ENCODE results near the gene NDUFAB1.
"Not testable (repeated sequence)": the region's sequence is repeated elsewhere in the genome, so short reads cannot be mapped to it uniquely, and the experiment has no call there.

NDUFAB1 gene

DNA sequence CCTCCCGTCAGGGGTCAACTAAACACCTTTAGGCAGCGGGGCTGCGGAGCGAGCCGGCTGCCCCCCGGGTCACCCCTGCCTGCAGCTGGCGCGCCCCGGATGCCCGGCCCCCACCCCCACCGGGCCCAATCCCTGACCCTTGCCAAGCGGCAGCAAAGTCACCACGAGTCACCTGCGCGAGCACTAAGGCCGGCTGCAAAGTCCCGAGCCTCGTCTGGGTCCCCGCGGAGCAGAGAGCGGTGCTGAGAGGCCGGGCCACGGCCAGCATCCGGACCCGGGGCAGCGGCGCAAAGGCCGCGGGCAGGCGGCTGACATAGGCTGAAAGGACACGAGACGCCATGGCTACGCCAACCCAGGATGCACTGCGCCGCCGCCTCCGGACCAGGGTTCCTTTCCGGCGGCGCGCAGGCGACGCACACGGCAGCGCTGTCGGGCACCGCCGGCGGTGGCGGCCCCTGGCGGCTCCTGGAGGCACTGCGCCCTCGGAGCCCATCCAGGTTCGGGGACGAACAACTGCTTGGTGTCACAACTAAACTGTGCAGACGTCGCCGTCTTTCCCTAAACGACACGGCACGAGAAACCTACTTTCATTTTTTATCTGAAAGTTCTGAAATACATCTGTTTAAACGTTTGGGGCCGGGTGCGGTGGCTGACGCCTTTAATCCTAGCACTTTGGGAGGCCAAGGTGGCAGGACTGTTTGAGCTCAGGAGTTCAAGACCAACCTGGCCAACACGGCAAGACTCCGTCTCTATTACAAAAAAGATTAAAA, at the start of gene NDUFAB1:
TSS of gene NDUFAB1 (minus strand) at position 366 of the 770 bp plus-strand sequence. CDS start at position 340, 26 bp downstream.
- DNase-seq, result peak; percentile 82

DNA sequence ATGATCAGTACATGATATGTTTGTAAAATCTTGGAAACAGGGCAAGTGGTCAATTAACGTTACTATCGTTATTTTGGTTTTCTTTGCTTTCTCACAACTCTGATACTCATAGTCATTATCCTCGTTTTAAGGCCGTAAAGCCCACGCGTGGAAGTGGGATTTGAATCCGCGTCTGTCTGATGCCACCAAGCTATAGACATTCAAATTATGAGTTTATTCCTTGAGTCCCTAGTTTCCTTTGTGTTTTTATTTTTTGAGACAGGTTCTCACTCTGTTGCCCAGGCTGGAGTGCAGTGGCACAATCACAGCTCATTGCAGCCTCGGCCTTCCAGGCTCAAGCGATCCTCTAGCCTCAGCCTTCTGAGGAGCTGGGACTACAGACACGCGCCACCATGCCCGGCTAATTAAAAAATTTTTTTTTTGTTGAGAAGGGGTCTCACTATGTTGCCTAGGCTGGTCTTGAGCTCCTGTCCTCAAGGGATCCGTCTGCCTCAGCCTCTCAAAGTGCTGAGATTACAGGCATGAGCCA, 46.2 kb upstream of the NDUFAB1 start:
- no peak for DNase-seq

DNA sequence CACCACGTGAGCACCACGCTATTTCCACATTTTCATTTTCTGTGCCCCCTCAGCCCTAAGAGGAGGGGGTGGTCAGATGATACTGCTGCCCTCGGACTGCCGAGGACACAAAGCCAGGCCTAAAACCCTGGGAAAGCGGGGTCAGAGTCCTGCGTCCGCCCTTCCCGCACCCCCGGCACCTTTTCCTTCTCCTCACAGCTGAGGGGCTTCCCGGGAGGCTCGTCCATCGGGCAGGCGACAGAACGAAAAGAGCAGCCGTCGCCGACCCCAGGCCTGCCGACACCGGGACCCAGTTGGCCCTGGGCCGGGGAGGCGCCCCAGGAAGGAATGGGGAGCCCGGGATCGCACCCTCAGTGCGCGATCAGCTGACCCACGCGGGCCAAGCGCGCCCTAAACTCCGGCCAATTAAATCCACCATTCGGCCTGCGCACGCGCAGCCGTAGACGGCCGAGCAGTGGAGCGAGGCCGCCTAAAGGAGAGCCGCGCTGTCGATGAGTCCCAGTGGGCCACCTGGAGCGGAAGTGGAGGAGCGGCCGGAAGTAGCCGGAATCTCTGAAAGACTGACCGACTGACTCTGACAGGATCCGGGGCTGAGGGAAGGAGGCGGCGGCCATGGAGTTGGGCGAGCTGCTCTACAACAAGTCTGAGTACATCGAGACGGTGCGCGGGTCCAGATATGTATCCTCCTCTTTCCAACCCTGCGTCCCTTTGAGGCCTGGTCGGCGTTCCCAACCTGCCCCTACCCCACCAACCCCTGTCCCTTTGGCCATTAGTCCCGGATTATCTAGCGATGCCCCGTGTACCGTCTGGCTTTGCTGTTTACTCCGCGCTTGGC, 45.0 kb upstream of the NDUFAB1 start, which contains the start of the genes DCTN5 and PALB2:
TSS of gene DCTN5 (plus strand) at position 536 of the 835 bp plus-strand sequence. CDS start at position 613, 77 bp downstream.
TSS of gene PALB2 (minus strand) at position 380 of the 835 bp plus-strand sequence. CDS start at position 227, 153 bp downstream.
- DNase-seq, result peak; percentile 88

DNA sequence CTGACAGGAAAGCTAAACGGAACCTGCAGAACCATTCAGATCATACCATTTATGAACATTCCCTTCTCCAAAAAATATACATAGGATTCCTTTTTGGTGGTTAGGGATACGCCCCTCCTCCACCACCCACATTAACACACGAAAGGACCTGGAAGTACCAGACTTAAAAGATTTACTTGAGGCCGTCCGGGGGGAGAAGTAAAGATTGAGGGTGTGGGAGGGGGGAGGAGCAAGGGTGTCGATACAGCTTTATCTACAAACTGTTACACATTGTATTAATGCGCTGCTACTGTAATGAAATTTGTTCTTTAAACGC, 44.5 kb upstream of the NDUFAB1 start:
- DNase-seq, result no peak

DNA sequence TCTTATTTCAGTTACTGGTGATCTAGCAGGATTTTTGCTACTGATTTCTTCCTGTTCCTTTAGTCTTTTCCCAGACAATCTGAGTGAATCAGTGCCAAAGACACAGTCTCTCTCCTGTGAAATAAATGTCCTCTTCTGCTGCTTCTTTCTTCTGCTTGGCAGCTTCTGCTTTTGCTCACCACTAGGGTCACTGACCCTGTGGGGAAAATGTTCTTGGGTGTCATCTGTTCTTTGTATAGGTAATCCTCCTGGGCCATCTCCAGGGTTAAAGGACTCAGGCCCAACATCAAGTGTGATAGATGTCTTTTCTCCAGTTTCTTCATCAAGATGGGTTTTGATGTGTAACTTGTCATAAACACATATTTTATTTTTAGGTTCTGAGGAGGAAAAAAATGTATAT, 39.8 kb upstream of the NDUFAB1 start:
- no peak for DNase-seq

DNA sequence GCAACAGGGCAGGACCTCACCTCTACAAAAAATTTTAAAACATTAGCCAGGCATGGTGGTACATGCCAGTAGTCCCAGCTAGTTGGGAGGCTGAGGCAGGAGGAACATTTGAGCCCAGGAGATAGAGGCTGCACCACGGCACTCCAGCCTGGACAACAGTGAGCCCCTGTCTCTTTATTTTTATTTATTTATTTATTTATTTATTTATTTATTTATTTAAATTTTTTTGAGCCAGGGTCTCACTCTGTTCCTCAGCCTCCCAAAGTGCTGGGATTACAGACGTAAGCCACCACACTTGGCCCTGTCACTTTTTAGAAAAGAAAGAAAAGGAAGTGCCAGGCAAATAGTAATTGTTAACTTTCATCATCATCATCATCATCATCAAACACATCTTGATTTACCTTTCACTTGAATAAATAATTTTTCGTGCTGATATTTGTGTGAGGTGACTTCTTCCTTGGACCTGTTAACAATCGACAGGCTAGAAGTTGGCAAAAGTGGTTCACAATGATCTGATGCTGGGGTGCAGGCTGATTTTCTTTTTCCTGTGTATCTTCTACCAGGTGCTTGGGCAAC, 38.4 kb upstream of the NDUFAB1 start:
- DNase-seq, result no peak

DNA sequence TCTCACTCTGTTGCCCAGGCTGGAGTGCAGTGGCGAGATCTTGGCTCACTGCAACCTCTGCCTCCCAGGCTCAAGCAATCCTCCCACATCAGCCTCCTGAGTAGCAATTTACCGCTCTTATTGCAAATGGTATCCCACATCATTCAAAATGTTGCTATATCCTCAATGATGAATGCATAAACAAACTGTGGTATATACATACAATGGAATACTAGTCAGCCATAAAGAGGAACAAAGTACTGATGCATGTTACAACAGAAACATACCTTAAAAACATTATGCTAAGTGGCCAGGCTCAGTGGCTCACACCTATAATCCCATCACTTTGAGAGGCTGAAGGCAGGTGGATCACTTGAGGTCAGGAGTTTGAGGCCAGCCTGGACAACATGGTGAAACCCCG, 35.8 kb upstream of the NDUFAB1 start:
- DNase-seq, result not testable (repeated sequence)

DNA sequence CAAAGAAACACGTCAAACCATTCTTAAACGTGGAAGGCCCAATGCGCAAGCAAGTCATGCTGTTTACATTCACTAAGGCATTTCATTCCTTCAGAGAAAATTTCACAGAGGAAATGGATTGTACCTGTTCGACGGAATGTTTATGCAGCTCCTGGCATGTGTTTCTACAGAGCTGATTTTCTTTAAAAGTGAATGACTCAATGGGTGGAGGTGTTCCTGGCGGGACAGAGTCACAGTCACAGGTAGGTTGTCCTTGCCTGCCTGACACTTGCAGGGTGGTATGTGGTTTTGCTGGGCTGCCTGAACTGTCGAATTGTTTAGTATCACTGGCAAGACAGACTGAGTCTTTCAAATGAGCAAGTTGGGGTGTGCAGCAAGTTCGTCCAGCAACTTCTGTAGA, 33.4 kb upstream of the NDUFAB1 start:
- no peak for DNase-seq

DNA sequence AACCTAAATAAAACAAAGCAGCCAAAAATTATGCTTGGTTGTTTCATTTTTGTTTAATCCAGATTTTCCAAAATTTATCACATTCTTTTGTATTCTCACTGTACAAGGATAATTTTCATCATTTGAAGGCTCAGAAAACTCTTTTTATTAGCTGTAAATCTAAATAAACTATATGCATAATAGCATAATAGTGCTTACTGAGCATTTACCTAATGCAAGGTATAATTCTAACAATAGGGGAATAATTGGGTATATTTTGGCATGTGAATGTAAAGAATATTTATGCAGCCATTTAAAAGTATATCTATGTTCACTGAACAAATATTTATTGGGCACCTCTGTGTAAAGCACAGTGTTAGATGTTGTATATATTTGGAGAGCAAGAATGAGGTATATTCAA, 28.0 kb upstream of the NDUFAB1 start:
- DNase-seq, result no peak

DNA sequence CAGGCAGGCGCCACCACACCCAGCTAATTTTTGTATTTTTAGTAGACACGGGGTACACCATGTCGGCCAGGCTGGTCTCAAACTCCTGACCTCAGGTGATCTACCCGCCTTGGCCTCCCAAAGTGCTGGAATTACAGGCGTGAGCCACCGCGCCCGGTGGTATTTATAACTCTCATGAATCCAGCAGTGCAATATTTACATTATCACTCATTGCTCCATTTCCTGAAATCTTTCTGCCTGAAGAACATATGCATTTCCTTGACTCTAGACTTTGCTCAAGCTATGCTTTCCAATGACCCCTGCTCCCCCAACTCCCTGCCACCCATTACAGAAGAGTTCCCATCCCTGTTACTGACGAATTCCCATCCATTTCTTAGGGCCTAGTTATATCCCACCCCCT, 19.7 kb upstream of the NDUFAB1 start:
- DNase-seq, result no peak

DNA sequence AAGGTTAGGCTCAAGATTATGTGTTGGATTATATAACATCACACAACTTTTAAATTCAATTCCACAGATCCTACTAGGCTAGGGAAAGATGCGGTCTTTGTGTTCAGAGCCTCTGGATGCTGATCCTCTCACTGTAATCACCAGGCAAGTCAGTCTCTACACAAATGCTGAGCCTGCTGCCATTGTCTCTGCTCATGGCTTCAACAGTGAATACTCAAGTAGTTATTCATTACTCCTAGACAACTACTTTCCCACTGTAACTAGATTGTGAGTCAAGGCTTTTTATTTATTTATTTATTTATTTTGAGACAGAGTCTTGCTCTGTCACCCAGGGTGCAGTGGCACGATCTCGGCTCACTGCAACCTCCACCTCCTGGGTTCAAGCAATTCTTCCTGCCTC, 15.8 kb upstream of the NDUFAB1 start:
- no peak for DNase-seq

DNA sequence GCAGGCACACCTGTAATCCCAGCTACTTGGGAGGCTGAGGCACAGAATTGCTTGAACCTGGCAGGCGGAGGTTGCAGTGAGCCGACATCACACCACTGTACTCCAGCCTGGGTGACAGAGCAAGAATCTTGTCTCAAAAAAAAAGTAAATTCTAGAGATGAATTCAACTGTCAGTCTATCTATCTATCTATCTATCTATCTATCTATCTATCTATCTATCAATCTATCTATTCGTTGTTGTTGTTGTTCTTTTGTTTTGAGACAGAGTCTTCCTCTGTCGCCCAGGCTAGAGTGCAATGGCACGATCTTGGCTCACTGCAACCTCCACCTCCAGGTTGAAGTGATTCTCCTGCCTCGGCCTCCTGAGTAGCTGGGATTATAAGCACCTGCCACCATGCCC, 14.8 kb upstream of the NDUFAB1 start:
- DNase-seq, result not testable (repeated sequence)

DNA sequence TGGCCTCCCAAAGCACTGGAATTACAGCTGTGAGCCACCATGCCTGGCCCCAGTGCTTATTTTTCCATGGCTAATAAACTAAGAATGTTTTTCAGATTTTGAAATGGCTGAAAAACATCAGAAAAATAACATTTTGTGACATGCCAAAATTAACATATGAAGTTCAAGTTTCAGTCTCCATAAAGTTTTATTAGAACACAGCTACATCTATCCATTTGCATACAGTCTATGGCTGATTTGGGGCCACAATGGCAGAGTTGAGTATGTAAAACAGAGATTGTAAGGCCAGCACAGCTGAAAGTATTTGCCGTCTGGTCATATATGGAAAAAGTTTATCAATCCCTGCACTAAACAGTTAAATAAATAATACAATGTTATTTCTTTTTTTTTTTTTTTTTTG, 13.8 kb upstream of the NDUFAB1 start:
- DNase-seq, result no peak

DNA sequence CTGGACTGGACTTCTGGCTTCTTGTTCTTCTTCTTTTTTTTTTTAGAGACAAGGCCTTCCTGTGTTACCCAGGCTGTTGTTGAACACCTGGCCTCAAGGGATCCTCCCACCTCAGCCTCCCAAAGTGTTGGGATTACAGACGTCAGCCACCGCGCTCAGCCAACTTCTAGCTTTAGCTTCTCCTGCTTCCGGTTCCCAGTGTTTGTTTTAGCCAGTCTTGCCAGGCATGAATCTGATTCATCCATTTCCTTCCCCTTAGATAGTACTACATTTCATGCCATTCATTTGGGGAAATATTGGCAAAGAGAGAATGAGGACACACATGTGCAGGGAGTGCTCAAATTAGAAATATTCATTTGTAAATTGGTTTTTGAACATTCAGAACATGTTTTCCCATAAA, 12.1 kb upstream of the NDUFAB1 start:
- no peak for DNase-seq

DNA sequence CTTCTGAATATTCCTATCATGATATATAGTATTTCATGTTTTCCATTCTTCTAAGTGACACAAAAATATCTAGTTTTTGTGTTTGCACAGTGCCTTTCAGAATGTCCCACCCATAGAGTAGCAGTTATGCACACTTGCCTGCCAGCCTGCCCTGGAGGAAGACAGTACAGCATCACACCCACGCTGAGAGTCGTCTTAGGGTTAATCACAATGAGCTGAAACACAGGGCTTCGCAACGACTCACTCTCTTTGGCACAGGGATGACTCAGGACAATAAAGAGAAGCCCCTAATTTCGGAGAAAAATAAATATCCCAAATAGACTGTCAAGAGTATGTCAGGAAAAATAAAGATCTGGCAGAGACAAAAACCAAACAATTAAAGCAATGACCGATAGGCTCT, 11.6 kb upstream of the NDUFAB1 start:
- DNase-seq, result no peak

DNA sequence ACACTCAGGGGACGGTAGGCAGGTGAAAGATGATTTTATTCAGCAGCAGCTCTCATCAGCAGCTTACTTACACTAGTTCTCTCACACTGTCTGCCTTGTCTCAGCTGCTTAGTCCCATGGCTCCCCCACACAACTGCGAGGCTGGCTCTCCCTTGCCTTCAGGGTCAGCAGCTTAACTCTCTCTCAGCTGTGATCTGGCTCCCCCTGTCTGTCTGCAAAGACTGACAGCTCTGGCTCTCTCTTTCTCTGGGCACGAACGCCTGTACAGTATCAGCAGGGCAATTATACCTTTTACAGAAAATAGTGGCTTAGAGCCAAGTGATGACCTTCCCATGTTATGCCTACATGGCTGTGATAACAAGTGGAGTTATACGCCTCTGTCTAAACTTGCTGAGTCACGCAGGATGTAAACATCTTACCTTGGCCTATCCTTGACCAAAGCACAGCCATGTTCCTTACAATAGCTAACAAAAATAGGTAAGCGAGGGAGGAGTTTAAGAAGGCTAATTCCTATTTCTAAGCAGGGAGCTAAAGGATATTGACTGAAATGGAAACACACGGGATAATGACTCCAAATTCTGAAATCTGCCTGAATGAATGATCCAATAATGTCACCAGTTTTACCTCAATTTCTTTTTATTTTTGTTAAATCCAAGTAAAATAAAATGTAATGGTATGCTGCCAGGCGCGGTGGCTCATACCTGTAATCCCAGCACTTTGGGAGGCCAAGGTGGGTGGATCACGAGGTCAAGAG, 1.1 kb upstream of the NDUFAB1 start:
- no peak for DNase-seq

DNA sequence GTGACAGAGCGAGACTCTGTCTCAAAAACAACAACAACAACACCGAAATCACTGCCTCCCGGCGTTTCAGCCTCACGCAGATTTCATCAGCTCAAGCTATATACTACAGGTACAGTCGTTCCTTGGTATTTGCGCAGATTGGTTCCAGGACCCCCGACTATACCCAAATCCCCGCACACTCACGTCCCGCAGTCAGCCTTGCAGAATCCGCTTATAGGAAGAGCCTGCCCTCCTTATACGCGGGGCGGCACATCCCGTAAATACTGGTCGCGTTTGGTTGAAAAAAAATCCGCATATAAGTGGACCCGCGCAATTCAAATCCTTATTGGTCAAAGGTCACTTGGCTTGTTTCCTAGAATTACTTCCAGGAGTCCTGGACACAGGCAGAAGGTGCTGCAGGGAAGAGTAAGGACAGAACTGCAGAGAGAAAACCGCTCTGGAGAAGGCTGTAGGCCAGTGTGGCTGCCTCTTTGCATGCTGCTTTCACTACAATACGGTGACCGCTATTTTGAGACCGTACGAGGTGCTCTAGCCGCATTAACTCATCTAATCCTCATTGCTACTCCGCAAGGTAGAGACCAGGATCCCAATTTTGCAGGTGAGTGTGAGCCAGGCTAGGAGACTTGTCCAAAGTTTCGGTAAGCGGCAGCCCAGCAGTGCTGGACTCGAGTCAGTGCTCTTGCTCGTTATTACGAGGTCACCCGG, 718 bp downstream of the NDUFAB1 start:
- DNase-seq, result no peak

DNA sequence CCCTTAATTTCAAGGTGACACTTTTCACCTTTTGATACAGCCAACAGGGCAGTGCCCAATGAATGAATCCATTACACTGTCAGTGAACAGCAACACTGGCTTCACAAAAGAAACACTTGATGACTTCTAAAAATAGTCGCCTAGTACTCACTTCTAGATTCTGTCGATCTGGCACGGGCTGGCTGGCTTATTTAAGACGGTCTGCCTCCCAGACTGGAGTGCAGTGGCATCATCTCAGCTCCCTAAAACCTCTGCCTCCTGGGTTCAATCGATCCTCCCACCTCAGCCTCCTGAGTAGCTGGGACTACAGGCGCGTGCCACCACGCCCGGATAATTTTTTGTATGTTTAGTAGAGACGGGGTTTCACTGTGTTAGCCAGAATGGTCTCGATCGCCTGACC, 1.9 kb downstream of the NDUFAB1 start:
- DNase-seq, result no peak

DNA sequence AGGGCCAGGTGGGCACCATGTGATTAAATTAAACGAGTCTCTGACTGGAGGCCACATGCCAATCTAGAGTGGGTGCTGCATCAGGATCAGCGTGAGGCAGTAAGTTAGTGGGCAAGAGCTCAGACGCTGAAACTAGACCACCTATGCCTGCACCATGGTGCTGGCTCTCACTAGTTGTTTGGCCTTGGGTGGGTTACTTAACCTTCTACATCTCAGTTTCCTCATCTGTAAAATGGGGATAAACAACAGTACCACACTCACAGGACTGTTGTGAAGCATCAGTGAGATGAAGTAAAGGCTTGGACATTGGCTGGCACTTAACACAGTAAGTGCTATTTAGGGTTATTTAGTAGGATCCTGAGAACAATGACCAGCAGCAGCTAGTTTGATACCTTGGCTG, 5.9 kb downstream of the NDUFAB1 start:
- no peak for DNase-seq

DNA sequence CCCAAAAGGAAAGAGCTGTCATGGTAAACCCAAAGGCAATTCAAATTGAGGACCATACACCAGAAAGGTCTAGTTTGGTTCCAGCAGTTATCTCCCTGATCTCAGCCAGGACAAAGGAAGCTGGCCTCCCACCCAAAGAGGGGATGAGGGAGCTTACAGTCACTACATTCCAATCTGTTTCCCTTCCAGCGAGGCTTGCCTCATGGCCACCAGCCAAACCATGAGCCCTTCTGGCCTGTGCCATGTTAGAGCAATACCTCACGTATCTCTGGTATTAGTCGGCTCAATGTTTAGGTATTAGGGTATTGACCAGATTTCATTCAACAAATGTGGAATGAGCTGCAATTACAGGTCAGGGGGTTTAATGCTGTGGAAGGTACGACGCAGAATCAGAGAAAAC, 8.4 kb downstream of the NDUFAB1 start:
- DNase-seq, result no peak

DNA sequence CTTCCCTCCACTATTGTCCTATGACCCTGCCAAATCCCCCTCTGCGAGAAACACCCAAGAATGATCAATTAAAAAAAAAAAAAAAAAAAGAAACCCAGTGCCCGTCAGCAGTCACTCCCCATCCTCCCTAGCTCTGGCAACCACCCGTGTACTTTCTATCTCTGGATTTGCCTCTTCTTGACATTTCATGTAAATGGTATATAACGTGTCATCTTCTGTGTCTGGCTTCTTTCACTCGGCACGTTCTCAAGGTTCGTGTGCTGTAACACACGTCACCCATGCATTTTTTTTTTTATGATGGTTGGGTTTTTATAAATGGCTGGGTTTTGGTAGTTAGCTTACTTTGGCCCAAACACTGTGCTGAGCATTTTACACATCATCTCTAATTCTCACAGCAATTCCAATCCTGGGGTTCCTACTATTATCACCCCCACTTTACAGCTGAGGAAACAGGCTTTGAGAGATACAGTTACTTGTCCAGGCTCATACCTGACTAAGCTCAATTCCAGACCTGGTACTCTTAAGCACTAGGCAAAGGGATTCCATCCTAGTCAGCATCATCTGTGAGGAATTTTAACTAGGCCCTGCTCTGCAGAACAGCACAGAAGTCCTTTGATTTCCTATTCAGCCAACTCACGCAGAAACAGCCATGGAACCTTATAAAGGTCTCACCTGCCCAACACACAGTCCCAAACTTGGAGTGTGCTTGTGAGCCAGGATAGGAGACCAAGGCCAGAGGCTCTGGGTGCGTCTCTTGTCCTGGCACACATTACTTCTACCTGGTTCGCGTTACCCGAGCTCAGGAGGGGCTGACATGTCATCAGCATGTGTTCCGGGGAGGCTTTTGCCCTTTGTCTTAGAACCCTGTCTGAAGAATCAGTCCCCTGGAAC, 11.7 kb downstream of the NDUFAB1 start:
- DNase-seq, result no peak
